Effector CD8-positive, alpha-beta T cell (primary cell): ENCODE data around the gene GRID1.

Experiments
- DNase-seq: peaks from one replicate; lab custom pipeline; 2025; lab: John Stamatoyannopoulos, UW

GRID1 gene

GRCh38 chr10:85651497-85651882 lies 715.1 kb downstream of the GRID1 start:
- no peak for DNase-seq

GRCh38 chr10:85650791-85651496 lies 715.7 kb downstream of the GRID1 start:
- no peak for DNase-seq

GRCh38 chr10:85649461-85649860 lies 717.1 kb downstream of the GRID1 start:
- no peak for DNase-seq

GRCh38 chr10:85648279-85648754 lies 718.3 kb downstream of the GRID1 start:
- DNase-seq = no peak

GRCh38 chr10:85647741-85648140 lies 718.9 kb downstream of the GRID1 start:
- no peak for DNase-seq

- no peak for DNase-seq
These were observed 720.5 kb downstream of the GRID1 start for GRCh38 chr10:85645926-85646711.

GRCh38 chr10:85645053-85645452 lies 721.5 kb downstream of the GRID1 start:
- no peak for DNase-seq

GRCh38 chr10:85643845-85644525 lies 722.6 kb downstream of the GRID1 start:
- no peak for DNase-seq

GRCh38 chr10:85643171-85643844 lies 723.3 kb downstream of the GRID1 start:
- no peak for DNase-seq

GRCh38 chr10:85642421-85643170 lies 724.0 kb downstream of the GRID1 start:
- DNase-seq = no peak

- DNase-seq = no peak
These were observed 724.5 kb downstream of the GRID1 start for GRCh38 chr10:85642082-85642420.

GRCh38 chr10:85641479-85642009 lies 725.1 kb downstream of the GRID1 start:
- no peak for DNase-seq

- DNase-seq = no peak
These were observed 727.8 kb downstream of the GRID1 start for GRCh38 chr10:85638797-85639196.

GRCh38 chr10:85635650-85636049 lies 730.9 kb downstream of the GRID1 start:
- no peak for DNase-seq

GRCh38 chr10:85624511-85624910 lies 742.1 kb downstream of the GRID1 start:
- DNase-seq = no peak

GRCh38 chr10:85623758-85624157 lies 742.8 kb downstream of the GRID1 start:
- DNase-seq = no peak

- DNase-seq = no peak
These were observed 743.3 kb downstream of the GRID1 start for GRCh38 chr10:85623342-85623741.

GRCh38 chr10:85622425-85622824 lies 744.2 kb downstream of the GRID1 start:
- no peak for DNase-seq

GRCh38 chr10:85621562-85621961 lies 745.0 kb downstream of the GRID1 start:
- DNase-seq = no peak

- no peak for DNase-seq
These were observed 745.8 kb downstream of the GRID1 start for GRCh38 chr10:85620807-85621206.

GRCh38 chr10:85619832-85620231 lies 746.8 kb downstream of the GRID1 start:
- DNase-seq = no peak
